GM21619 (cell line): Measurements from ENCODE around the gene PRR32.
"Not testable (repeated sequence)": the region's sequence is repeated elsewhere in the genome, so short reads cannot be mapped to it uniquely, and the experiment has no call there.

Source experiments
- ATAC-seq: cut with Tn5 transposase; IDR thresholded peaks from one replicate; pipeline ENCODE4 v1.9.1; 2021; ENCODE audit not compliant: unreplicated experiment

PRR32 gene, protein sequence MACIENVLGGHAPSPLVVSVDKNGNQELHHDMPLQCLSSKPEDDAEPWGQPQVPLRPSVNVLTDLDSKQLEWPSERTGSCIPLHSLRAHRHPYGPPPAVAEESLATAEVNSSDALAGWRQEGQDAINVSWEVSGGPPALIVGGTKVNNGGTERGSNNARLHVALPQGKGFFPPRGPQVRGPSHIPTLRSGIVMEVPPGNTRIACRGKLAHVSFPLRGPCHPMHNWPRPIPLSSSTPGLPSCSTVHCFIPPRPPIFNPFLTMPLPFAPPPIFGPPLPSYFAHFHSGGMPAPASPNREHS

DNA sequence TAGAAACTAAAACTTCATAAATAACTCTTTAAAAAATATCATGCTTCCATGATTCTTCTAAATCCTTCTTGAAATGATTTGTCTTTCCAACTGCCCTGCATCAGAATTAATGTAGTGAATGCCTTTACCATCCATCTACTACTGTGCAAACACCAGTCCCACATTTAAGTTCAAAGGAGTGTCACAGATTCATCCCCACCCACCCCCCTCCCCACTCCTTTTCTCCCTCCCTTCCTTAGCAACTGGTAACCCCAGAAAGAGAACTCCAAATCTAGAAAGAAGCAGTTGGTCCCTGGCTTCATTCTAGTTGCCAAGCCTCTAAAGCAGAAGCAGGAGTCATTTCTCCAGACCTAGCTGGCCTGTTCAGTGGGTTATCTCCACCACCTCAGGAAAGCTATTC is at the start of gene PRR32:
PRR32 (plus strand) TSS at position 301 of the 400 bp plus-strand sequence. CDS start 115 bp downstream, outside the sequence.
- ATAC-seq, result no peak

DNA sequence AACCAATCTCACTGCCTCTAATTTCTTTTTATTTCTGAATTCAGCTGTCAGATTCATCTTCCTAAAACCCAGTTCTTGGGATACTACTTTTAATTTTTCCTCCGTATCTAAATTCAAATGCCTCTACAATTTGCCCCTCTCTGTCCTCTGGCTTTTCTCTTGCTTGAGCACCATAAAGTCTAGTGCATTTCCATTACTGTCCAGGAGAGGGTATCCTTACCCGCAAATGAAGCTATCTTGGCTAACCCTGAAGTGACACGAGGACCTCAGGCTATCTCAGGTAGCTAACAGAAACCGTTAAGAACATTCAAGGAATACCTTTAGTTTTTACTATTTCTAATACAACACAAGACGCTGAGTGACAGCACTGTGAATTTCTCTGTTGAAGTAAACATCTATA is 49.4 kb upstream of the PRR32 start:
- ATAC-seq, result no peak

DNA sequence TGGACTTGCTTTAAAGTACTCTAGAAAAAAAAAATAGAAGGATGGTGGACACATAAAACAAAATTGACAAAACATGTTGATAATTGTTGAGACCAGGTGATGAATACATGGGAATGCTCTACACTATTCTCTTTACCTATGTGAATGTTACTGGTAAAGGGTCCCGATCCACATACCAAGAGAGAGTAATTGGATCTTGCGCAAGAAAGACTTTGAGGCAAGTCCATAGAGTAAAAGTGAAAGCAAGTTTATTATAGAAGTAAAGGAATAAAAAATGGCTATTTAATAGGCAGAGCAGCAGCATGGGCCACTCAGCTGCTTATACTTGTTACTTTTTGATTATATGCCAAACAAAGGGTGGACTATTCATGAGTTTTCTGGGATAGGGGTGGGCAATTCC is 34.0 kb upstream of the PRR32 start:
- ATAC-seq, result no peak

DNA sequence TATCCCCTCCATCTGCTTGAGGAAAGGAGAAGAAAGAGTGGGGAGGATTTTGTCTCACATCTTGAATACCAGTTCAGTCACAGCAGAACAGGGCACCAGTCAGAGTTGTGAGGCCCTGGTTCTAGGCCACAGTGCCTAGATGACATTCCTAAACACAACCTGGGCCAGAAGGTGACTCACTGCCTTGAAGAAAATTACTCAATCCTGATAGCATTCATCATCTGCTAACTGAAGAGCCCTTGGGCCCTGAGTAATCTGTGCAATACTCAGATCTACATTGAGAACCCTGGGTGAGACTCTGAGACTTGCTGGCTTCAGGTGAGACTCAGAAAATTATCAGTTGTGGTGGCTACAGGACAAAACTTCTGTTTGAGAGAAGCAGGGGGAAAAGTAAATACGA is 20.5 kb upstream of the PRR32 start:
- ATAC-seq, result no peak

DNA sequence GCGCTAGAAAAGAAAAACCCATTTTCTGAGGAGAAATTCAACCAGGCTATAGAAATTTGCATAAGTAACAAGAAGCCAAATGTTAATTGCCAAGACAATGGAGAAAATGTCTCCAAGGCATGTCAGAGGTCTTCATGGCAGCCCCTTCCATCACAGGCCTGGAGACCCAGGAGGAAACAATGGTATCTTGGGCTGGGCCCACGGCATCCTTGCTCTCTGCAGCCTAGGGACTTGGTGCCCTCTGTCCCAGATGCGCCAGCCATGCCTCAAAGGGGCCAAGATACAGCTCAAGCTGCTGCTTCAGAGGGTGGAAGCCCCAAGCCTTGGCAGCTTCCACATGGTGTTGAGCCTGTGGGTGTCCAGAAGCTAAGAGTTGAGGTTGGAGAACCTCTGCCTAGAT is 12.7 kb upstream of the PRR32 start:
- ATAC-seq, result not testable (repeated sequence)

DNA sequence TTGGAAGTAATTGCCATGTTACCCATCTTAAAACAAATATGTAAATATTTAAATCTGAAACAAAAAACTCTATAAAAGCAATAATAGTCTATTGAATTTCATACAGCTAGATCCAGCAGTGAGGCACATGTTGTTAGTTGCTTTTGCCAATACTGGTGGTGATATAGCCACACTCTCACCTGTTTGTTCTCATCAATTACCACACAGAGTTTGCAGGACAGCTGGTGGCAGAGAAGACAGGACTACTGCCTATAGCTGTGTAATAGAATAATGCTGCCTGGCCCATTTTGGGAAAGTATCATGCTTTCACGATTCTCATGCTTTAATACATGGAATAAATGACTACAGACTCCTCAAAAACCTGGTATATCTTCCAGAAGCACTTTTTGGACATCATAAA is 3.7 kb upstream of the PRR32 start:
- no peak for ATAC-seq

DNA sequence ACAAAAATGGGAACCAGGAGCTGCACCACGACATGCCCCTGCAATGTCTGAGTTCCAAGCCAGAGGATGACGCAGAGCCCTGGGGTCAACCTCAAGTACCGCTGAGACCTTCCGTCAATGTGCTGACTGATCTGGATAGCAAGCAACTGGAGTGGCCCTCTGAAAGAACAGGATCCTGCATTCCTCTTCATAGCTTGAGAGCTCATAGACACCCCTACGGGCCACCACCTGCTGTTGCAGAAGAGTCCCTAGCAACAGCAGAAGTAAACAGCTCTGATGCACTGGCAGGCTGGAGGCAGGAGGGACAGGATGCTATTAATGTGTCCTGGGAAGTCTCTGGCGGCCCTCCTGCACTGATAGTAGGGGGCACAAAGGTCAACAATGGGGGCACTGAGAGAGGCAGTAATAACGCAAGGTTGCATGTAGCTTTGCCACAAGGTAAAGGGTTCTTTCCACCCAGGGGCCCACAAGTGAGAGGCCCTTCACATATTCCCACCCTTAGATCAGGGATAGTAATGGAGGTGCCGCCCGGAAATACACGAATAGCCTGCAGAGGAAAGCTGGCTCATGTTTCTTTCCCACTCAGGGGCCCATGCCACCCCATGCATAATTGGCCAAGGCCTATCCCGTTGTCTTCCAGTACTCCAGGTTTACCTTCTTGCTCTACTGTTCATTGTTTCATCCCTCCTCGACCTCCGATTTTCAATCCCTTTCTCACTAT is 1.3 kb downstream of the PRR32 start:
- no peak for ATAC-seq

DNA sequence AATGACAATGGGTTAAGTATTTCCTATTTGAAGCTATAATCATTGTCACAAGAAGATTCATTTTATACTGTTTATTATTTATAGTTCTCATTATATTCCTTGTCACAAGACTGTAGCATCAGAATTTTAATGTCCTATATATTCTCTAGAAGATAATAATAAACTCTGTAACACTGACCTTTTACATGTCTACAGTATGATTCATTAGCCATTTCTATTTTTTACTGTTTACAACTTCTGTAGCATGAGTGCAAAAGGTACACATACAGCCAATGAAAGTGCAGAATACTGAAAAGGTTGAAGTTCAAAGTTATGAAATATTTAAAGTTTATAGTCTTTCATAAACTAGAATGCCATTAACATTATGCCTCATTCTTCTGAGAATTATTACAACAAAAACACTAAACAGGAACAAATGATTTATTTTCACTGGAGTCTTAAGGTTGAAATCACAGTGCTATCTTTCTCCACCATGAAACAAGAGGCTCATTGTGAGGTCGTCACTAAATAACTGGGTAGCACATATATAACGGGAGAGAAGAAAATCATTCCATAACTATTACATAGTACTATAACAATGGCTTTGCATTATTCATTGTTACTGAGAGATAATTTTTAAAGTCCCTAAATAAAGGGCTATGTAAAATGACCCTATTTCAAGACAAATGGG is 4.9 kb downstream of the PRR32 start:
- no peak for ATAC-seq

DNA sequence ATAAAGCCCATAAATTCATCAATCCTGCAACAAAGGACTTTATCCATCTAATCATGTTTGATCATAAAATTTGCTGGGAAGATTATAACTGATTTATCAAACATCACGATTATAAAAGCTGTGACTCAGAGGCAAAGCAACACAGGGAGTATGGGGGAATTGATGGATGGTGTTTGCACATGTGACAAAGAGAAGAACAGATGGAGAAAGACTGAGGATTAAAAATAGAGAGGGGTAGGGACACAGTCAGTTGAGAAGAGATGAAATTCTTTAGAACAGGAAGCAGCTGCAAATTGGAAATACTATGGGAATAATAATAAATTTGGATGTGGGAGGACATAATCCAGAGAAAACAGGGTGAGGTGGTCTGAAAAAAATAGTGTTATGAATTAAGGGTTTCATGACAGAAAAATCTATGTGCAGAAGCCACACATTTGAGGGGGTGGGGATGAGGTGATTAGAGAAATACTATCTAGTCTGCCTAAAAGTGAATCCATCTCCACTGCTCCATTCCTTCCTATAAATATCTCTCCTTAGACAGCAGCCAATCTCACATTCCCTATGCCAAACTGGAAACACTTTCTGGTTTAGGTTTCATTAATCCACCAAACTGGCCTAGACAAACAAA is 6.2 kb downstream of the PRR32 start:
- ATAC-seq, result no peak

DNA sequence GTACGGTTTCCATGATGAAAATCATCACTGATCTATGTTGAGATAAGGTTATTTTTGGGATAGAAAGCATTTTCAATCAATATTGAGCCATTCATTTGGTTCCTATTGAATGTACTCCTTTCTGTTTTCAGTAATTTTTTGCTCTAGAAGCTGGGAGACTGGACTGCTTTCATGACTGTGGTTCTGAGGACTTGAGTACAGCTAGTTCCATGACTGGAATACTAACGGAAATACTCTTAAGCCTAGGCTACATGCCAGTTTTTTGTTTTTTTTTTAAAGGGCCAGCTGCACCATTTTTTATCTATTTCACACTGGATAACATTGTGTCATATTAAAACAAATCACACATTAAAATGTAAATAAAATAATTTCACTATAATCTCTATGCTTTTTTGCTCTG is 16.7 kb downstream of the PRR32 start:
- ATAC-seq, result no peak

DNA sequence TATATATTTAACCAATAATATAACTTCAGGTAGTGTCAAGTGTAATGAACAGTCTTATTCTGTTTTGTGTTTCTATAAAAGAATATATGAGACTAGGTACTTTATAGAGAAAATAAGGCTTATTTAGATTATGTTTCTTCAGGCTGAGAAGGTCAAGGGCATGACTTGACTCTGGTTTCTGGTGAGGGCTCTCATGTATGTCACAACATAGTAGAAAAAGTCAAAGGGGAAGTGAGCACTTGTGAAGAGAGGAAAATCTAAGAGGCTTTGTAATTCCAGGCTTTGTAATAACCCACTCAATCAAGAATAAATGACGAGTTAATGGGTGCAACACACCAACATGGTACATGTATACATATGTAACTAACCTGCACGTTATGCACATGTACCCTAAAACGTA is 27.6 kb downstream of the PRR32 start:
- ATAC-seq, result no peak

DNA sequence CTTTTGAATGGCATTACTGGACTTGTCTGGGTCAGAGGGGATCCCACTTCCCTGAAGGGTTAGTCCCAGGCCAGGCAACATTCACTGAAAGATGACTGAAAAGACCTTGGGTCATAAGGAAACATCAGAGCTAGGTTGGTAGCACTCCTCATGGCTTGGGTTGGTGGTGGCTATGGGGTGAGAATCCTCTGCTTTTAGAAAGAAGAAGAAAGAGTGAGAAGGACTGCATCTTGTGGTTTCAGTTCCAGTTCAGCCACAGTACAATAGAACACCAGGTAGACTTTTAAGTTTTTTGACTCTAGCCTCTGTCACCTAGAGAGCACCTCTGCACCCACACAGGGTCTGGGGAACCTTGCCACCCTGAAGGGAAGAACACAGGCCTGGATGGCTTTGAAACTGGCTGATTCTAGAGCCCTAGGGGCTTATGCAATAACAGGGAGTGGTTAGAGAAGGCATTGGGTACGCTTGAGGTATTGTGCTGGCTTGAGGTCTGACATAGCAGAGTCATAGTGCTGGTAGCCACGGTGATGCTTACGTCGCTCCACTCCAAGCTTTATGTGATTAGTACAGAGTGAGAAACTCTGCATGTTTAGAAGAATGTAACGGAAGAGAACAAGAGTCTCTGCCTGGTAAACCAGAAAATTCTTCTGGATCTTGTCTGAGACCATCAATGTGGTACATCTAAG is 36.5 kb downstream of the PRR32 start:
- no peak for ATAC-seq
